Stimulated activated CD4-positive, alpha-beta T cell treated with anti-CD3 and anti-CD28 coated beads, Interleukin-2, amount 100 ng/mL, for 48 hours (primary cell): ENCODE data around the gene ACSM5.
"Not testable (repeated sequence)": the region's sequence is repeated elsewhere in the genome, so short reads cannot be mapped to it uniquely, and the experiment has no call there.

Source experiments
- DNase-seq, 2 donors: peaks; one replicate each; pipeline ENCODE4 v3.0.0-alpha.2; 2020

The ACSM5 gene

DNA sequence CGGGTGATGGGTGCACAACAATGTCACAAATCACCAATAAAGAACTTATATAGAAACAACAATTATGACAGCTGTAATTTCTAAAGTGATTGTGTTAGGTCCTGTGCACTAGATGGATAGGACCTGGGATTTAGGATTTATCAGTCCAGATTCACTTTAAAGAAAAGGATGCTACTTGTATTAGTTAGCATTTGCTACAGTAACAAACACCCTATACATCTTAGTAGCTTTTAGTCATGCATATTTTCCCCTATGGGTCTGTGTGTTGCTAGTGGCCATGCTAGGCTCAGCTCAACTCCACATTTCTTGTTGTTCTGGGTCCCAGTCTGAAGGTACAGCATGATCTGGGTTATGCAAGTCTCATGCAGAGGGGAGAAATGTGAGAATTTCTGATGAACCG is 49.9 kb downstream of the ACSM5 start:
- DNase-seq: not testable (repeated sequence)

DNA sequence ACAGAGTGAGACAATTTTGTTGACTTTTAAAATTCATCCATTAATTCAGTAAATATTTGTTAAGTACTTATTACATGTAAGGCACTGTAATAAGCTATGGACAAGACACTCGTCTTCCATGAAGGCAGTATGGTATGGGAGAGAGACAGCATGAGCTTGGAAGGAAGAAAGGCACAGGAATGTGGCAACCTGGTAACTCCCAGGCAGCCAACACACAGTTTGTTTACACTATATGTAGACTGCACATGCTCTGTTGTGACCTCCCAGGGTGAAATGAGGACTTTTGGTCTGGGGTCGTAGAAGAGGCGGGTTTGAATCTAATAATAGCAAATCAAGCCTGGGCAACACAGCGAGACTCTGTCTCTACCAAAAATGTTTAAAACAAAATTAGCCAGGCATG is 51.0 kb downstream of the ACSM5 start:
- DNase-seq: not testable (repeated sequence)

DNA sequence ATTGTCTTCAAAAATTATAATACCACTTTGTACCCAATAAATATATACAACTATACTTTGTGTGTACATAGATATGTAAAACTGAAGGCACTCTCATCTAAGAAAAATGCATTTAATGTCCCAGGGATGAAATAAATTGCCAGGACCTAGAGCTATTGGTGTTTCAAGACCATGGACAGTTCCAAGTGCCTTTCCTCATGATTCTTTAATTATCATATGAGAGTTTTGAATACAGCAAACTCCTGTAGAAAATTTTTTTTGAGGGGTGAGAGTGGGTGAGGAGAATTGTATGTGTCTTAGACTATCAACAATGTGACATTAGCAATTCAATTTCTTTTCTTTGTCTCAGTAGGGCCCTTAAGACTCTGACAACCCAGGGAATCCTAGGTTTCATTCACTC is 59.6 kb downstream of the ACSM5 start:
- DNase-seq: not testable (repeated sequence)

DNA sequence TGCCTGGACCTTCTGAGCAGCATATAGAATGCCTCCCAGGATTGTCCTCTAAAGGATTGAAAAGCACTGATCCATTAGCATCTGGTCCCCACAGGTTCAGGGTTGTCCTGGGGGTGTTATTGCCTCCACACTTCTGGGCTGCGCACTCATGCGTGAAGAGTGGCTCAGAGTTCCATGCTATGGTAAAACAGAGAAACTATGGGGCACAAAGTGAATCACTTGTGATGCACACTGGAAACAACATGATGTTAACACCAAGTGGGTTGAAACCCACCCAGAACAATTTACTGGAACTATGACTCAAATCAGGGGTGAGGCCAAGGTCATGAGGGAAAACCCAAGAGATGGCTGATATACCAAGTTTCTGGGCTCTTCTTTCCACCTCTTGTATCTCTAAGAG is 60.6 kb downstream of the ACSM5 start:
- not testable (repeated sequence) for DNase-seq

DNA sequence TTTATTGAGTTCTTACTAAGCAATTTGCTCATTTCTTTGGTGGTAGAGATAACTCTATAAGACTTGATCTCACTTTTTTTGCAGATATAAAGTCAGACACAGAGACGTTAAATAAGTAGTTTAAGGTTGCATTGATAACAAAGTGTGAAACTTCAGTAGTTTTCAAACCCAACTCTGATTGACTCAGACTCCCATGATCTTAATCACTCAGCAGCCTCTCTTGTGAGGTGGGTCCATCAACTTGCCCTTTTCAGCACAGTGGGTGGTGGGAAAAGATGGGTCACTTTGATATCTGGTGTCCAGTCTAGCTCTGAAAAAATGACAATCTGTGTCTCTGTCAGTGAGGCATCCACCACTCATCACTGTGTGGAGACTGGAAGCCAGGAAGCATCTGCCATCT is 61.4 kb downstream of the ACSM5 start:
- not testable (repeated sequence) for DNase-seq

DNA sequence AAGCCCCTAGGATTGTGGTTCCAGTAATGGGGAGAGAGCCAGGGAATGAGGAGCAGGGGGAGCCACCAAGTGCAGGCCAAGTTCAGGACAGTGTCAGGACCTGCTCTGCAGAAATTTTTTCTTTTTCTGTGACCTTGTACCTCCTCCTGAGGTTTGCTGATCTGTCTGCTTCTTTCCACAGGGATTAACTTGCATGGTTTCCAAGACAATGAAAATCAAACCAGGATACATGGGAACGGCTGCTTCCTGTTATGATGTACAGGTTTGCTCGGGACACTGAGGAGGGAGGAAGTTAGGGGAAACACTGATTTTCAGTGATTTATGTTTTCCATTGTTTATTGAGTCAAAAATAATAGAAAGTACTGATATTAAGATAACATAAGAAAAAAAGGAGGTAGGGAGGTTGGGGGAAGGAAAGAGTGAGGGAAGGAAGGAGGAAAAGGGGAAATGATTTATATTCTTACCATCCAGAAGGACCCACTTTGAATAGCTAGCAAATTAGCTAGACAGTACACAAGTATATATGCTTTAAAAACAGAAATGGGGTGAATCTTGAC is 67.9 kb downstream of the ACSM5 start:
- DNase-seq: not testable (repeated sequence)

DNA sequence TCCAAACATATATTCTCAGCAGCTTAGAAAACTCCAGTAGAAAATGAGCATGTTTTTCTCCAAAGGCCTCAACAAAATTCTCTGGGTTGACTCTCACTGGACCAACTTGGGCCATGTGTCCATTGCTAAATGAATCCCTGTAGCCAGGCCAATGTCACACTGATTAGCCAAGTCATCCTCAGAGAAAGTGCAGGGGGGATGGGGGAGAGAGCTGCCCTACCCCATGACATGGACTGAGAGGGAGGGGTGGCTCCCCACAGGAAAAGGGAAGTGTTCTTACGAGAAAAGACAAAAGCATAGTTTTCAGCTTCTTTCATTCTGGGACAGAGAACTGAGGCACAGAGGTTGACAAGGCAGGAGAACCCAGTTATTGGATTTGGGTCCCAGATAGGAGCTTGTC is 74.7 kb downstream of the ACSM5 start:
- not testable (repeated sequence) for DNase-seq

DNA sequence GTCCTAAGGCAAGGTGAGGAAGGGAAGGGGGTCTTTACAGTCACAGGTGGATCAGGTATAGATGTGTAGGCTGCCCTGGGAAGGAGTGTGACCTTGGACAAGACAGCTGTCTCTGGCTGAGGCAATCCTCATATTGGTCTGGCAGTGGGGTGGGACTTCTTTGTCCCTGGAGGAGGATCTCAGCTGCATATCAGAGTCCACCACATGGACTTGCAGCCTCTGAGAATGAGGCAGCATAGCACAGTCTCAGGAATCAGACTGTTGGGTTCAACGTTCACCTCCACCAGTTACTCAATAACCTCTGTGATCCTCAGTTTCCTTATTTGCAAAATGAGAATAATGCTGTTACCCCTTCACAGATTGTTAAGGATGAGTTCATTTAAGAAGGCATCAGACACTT is 75.4 kb downstream of the ACSM5 start:
- DNase-seq: no peak

DNA sequence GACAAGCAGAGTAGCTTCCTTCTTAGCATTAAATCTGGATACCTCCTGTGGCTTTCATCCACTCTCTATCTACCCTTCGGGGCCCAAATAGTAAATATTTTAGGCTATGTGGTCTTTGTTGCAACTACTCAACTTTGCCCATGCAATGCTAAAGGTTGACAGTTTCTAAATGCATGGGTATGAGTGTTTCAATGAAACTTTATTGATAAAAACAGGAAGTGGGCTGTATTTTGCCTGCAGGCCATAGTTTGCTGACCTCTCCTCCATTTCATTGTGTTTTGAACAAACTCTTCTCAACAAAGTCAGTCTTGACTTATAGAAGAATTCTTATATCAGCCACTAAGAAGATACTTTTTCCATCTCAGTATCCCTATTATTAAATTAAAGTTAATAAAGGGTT is 76.1 kb downstream of the ACSM5 start:
- DNase-seq: no peak
